ENCODE results near the gene PTPRN2.

DNA sequence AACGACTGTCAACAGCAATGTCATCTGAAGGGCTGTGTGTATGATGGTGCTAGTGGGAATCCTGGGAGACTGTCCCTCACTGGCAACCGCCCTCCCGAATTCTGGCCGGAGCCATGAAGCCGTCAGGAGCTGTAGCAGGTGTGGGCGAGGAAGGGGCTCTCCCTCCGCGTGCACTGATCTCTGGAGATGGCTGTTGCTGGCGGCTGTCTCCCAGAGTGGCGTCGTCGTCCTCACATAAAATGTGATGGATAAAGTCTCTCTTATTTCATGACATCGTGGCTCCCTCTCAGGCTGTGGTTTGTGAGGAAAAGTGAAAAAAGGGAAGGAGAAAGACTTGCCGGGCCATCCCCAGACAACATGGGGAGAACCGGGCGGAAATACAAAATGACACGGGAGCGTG is 1034.4 kb downstream of the PTPRN2 start:
- TF ChIP-seq CTCF (conservative IDR thresholded peaks at IDR 0.05 in 1 of 2, IDR thresholded peaks at IDR 0.05 in 1 of 2; ENCODE audit: low read depth in 1 of 2, low read length in 2 of 2), result no peak
- TF ChIP-seq EZH2 (IDR thresholded peaks at IDR 0.05; ENCODE audit: low read length, missing control alignments), result no peak

Measured in fibroblast of lung (primary cell).